ENCODE measurements around the gene PPP1R3D. TPM values are rescaled to one million over a fixed set of nuclear protein-coding genes. Genes with fewer than 3 reads are reported as not detected.

PPP1R3D gene
- total RNA-seq, 1 donor from 2014 or later = 6.4 TPM

- Mint-ChIP-seq H3K9me3 (no peaks in the 10 kb centered on the region), H3K27me3 (no peaks in the 10 kb centered on the region), H3K4me3 (peak overlapping the region; percentile 97), H3K27ac (peak overlapping the region; percentile 99), H3K36me3 (peaks cover 6% of the 10 kb centered on the region), H3K4me1 (ENCODE audit: unreplicated experiment) (peaks cover 31% of the 10 kb centered on the region)
- no peak for DNase-seq (ENCODE audit: extremely low spot score, unreplicated experiment)
- no peak for TF ChIP-seq CTCF (conservative IDR thresholded peaks at IDR 0.05)
Observed at GRCh38 chr20:59939879-59940128, 301 bp downstream of the PPP1R3D start.

GRCh38 chr20:59939052-59939878 is 840 bp downstream of the PPP1R3D start:
- peaks cover 1% of the 10 kb centered on the region for H3K27me3 Mint-ChIP-seq
- no peak for DNase-seq (ENCODE audit: extremely low spot score, unreplicated experiment)
- peaks cover 29% of the 10 kb centered on the region for H3K4me1 Mint-ChIP-seq (ENCODE audit: unreplicated experiment)
- peak overlapping the region; percentile 97 for H3K4me3 Mint-ChIP-seq
- TF ChIP-seq CTCF (conservative IDR thresholded peaks at IDR 0.05) = no peak
- no peaks in the 10 kb centered on the region for H3K9me3 Mint-ChIP-seq
- peak overlapping the region; percentile 80 for H3K27ac Mint-ChIP-seq
- H3K36me3 Mint-ChIP-seq = peaks cover 6% of the 10 kb centered on the region

GRCh38 chr20:59938696-59939051 is 1.4 kb downstream of the PPP1R3D start:
- TF ChIP-seq CTCF (conservative IDR thresholded peaks at IDR 0.05) = no peak

GRCh38 chr20:59938221-59938620 is 1.9 kb downstream of the PPP1R3D start:
- peaks cover 29% of the 10 kb centered on the region for H3K4me1 Mint-ChIP-seq (ENCODE audit: unreplicated experiment)
- peaks cover 6% of the 10 kb centered on the region for H3K36me3 Mint-ChIP-seq
- no peak for TF ChIP-seq CTCF (conservative IDR thresholded peaks at IDR 0.05)
- no peak for DNase-seq (ENCODE audit: extremely low spot score, unreplicated experiment)
- no peaks in the 10 kb centered on the region for H3K9me3 Mint-ChIP-seq
- peaks cover 3% of the 10 kb centered on the region for H3K27me3 Mint-ChIP-seq
- H3K27ac Mint-ChIP-seq = peak overlapping the region; percentile 80
- H3K4me3 Mint-ChIP-seq = peak overlapping the region; percentile 88

More at GRCh38 chr20:59938696-59939051, 1.4 kb downstream of the PPP1R3D start:
- no peaks in the 10 kb centered on the region for H3K9me3 Mint-ChIP-seq
- no peak for DNase-seq (ENCODE audit: extremely low spot score, unreplicated experiment)
- peak overlapping the region; percentile 88 for H3K4me3 Mint-ChIP-seq
- peaks cover 29% of the 10 kb centered on the region for H3K4me1 Mint-ChIP-seq (ENCODE audit: unreplicated experiment)
- H3K36me3 Mint-ChIP-seq = peaks cover 6% of the 10 kb centered on the region
- H3K27ac Mint-ChIP-seq = peak overlapping the region; percentile 80
- H3K27me3 Mint-ChIP-seq = peaks cover 3% of the 10 kb centered on the region

- peaks cover 6% of the 10 kb centered on the region for H3K36me3 Mint-ChIP-seq
- H3K4me3 Mint-ChIP-seq = peak overlapping the region; percentile 59
- H3K9me3 Mint-ChIP-seq = no peaks in the 10 kb centered on the region
- DNase-seq (ENCODE audit: extremely low spot score, unreplicated experiment) = no peak
- peaks cover 26% of the 10 kb centered on the region for H3K4me1 Mint-ChIP-seq (ENCODE audit: unreplicated experiment)
- TF ChIP-seq CTCF (conservative IDR thresholded peaks at IDR 0.05) = no peak
- H3K27ac Mint-ChIP-seq = no peak overlapping the region
- peaks cover 3% of the 10 kb centered on the region for H3K27me3 Mint-ChIP-seq
Observed at GRCh38 chr20:59937150-59937549, 3.0 kb downstream of the PPP1R3D start.

Data from type B pancreatic cell (in vitro differentiated cells).